HCT116 (cell line): ENCODE measurements around the gene DLG2.

Experiments used
- CTCF ChIP-seq, 3 experiments: fragments of 200-600 bp in 1 of 3; sonication (generic) in 1 of 3; IDR thresholded peaks in 2 of 3; conservative IDR thresholded peaks in 1 of 3; 2 replicates each; pipeline ENCODE4 v1.5.1; 2012 to 2017; ENCODE audit warnings: low read depth in 2 of 3, low read length in 2 of 3, antibody characterized with exemption in 1 of 3, borderline replicate concordance in 1 of 3, control low read depth in 1 of 3, mild to moderate bottlenecking in 1 of 3, mixed read lengths in 1 of 3, mixed run types in 1 of 3, moderate library complexity in 1 of 3; ENCODE audit not compliant: insufficient read depth in 1 of 3
- MAX ChIP-seq: IDR thresholded peaks from 2 replicates; pipeline ENCODE4 v1.6.1; 2012

- TF ChIP-seq CTCF (IDR thresholded peaks at IDR 0.05 in 2 of 3, conservative IDR thresholded peaks at IDR 0.05 in 1 of 3; ENCODE audit: borderline replicate concordance in 1 of 3, insufficient read depth in 1 of 3, low read depth in 2 of 3, low read length in 2 of 3): no peak
- TF ChIP-seq MAX: no peak
Measured at GRCh38 chr11:84819128-84819527, 808.0 kb downstream of the DLG2 start.
